Kidney epithelial cell (primary cell): ENCODE data around the gene OR2B2. TPM values are rescaled to one million over a fixed set of nuclear protein-coding genes. Genes with fewer than 3 reads are reported as not detected.
A peak's percentile ranks its signal among the peaks of the same experiment; 100 is the strongest.

Source experiments
- DNase-seq: peaks from one replicate; pipeline ENCODE4 v3.0.0-alpha.2; 2010; ENCODE audit warnings: low read depth
- H3K27me3 ChIP-seq: 2 replicates; pipeline ENCODE4 v1.6.0; 2011; ENCODE audit warnings: low read length; ENCODE audit not compliant: control insufficient read depth, insufficient read depth
- H3K36me3 ChIP-seq: 2 replicates; pipeline ENCODE4 v1.5.1; 2011; ENCODE audit warnings: low read length; ENCODE audit not compliant: control insufficient read depth, insufficient read depth
- H3K4me3 ChIP-seq: 2 replicates; pipeline ENCODE4 v1.5.1; 2011; ENCODE audit warnings: low read depth, mild to moderate bottlenecking, control low read depth, low read length
- CTCF ChIP-seq: IDR thresholded peaks from 2 replicates; pipeline ENCODE4 v1.5.1; 2011; ENCODE audit warnings: mild to moderate bottlenecking, moderate library complexity, low read length, control low read depth, inconsistent platforms; ENCODE audit not compliant: insufficient read depth, poor library complexity, severe bottlenecking
- total RNA-seq: library from RNA; depleted of rRNA; stranded (reverse); fragments of >200 nt; gene quantifications from 2 replicates; pipeline ENCODE4 v1.2.3, GENCODE V29; 2015

OR2B2 gene
- total RNA-seq, 1 donor from 2014 or later = not detected

- Histone ChIP-seq H3K36me3 (no peaks in the 10 kb centered on the region), H3K4me3 (peak overlapping the region; percentile 34), H3K27me3 (no peaks in the 10 kb centered on the region)
- DNase-seq = peak; percentile 90
- TF ChIP-seq CTCF = no peak
Observed at GRCh38 chr6:27890445-27891319, 21.5 kb downstream of the OR2B2 start.

GRCh38 chr6:27889628-27890444 is 22.4 kb downstream of the OR2B2 start:
- DNase-seq = no peak

GRCh38 chr6:27889275-27889627 is 22.9 kb downstream of the OR2B2 start:
- H3K36me3 ChIP-seq = no peaks in the 10 kb centered on the region
- no peak overlapping the region for H3K4me3 ChIP-seq
- H3K27me3 ChIP-seq = no peaks in the 10 kb centered on the region
- no peak for DNase-seq
- no peak for TF ChIP-seq CTCF

More at GRCh38 chr6:27889628-27890444, 22.4 kb downstream of the OR2B2 start:
- TF ChIP-seq CTCF = no peak
- Histone ChIP-seq H3K4me3 (peak overlapping the region; percentile 34), H3K36me3 (no peaks in the 10 kb centered on the region), H3K27me3 (no peaks in the 10 kb centered on the region)

GRCh38 chr6:27888566-27888965 is 23.6 kb downstream of the OR2B2 start:
- H3K36me3 ChIP-seq = no peaks in the 10 kb centered on the region
- H3K27me3 ChIP-seq = no peaks in the 10 kb centered on the region
- no peak for DNase-seq
- H3K4me3 ChIP-seq = no peak overlapping the region
- TF ChIP-seq CTCF = no peak

GRCh38 chr6:27886073-27886472 is 26.1 kb downstream of the OR2B2 start:
- no peak for DNase-seq
- no peaks in the 10 kb centered on the region for H3K27me3 ChIP-seq
- H3K36me3 ChIP-seq = no peaks in the 10 kb centered on the region
- no peak overlapping the region for H3K4me3 ChIP-seq
- no peak for TF ChIP-seq CTCF
